Breast epithelium (tissue), 4 donors: Measurements from ENCODE around the gene CTNNA2. TPM values are rescaled to one million over a fixed set of nuclear protein-coding genes. Genes with fewer than 3 reads are reported as not detected.
"Not testable (repeated sequence)": the region's sequence is repeated elsewhere in the genome, so short reads cannot be mapped to it uniquely, and the experiment has no call there.

Source experiments
- DNase-seq, 2 donors: peaks; one replicate each; pipeline ENCODE4 v3.0.0-alpha.2; 2019; ENCODE audit warnings: low spot score in 2 of 2
- H3K27ac ChIP-seq, 2 donors: fragments of 200-600 bp; sonication (generic) in 1 of 2; one replicate each; pipeline ENCODE4 v1.5.1; 2016 to 2019; ENCODE audit warnings: mild to moderate bottlenecking in 1 of 2
- H3K27me3 ChIP-seq, 2 donors: fragments of 200-600 bp; sonication (generic) in 1 of 2; one replicate each; pipeline versions ENCODE4 v1.5.1 to v1.6.0; 2017 to 2019; ENCODE audit warnings: control low read depth in 1 of 2, mild to moderate bottlenecking in 1 of 2
- H3K36me3 ChIP-seq: fragments of 200-600 bp; one replicate; pipeline ENCODE4 v1.5.1; 2019
- H3K4me1 ChIP-seq, 2 donors: fragments of 200-600 bp; sonication (generic); one replicate each; pipeline ENCODE4 v1.5.1; 2016 to 2019; ENCODE audit warnings: control low read depth in 1 of 2
- H3K4me3 ChIP-seq, 3 donors: fragments of 200-600 bp; sonication (generic); 1 replicate in 2 of 3; 2 replicates in 1 of 3; pipeline ENCODE4 v1.5.1; 2016 to 2019; ENCODE audit warnings: mild to moderate bottlenecking in 3 of 3, moderate library complexity in 2 of 3
- H3K9me3 ChIP-seq, 2 donors: fragments of 200-600 bp; sonication (generic) in 1 of 2; one replicate each; pipeline ENCODE4 v1.5.1; 2016 to 2019; ENCODE audit warnings: control low read depth in 1 of 2
- CTCF ChIP-seq, 3 donors: fragments of 450-650 bp; IDR thresholded peaks; one replicate each; pipeline ENCODE4 v1.5.1; 2016 to 2017; ENCODE audit warnings: antibody characterized with exemption in 3 of 3, mild to moderate bottlenecking in 3 of 3, moderate library complexity in 3 of 3
- POLR2A ChIP-seq: fragments of 450-650 bp; IDR thresholded peaks from one replicate; pipeline ENCODE4 v1.6.1; 2016; ENCODE audit warnings: antibody characterized with exemption, mild to moderate bottlenecking, moderate library complexity
- POLR2AphosphoS5 ChIP-seq, 3 donors: sonication (generic); formaldehyde crosslinking; IDR thresholded peaks; one replicate each; pipeline ENCODE4 v1.6.1; 2017; ENCODE audit warnings: antibody characterized with exemption in 3 of 3
- intact Hi-C: fragments of 100-400 bp; cut with DNase I; formaldehyde crosslinking; loops from one replicate; pipeline ENCODE4 v1.15.1; 2023; ENCODE audit warnings: low total_unique reads
- total RNA-seq, 3 donors: library from RNA; depleted of rRNA; stranded (reverse); fragments of >200 nt; gene quantifications; one replicate each; pipeline ENCODE4 v1.1.0, GENCODE V29; 2016

Gene CTNNA2
- total RNA-seq, 3 donors from 2014 or later: 0.16 TPM; not detected in 2

GRCh38 chr2:80028051-80028450 lies 515.2 kb downstream of the CTNNA2 start:
- intact Hi-C loops: no loop called here
- Histone ChIP-seq H3K9me3 (no peaks in the 10 kb centered on the region), H3K27me3 (no peaks in the 10 kb centered on the region), H3K4me1 (no peaks in the 10 kb centered on the region), H3K36me3 (no peaks in the 10 kb centered on the region), H3K4me3 (no peak overlapping the region), H3K27ac (no peak overlapping the region)
- no peak for DNase-seq
- TF ChIP-seq POLR2AphosphoS5 (IDR thresholded peaks at IDR 0.05): no peak
- no peak for TF ChIP-seq CTCF (IDR thresholded peaks at IDR 0.05)
- TF ChIP-seq POLR2A: no peak

- Histone ChIP-seq H3K36me3 (no peaks in the 10 kb centered on the region), H3K9me3 (no peaks in the 10 kb centered on the region), H3K27me3 (no peaks in the 10 kb centered on the region), H3K4me3 (no peak overlapping the region), H3K27ac (no peak overlapping the region), H3K4me1 (no peaks in the 10 kb centered on the region)
- TF ChIP-seq POLR2AphosphoS5 (IDR thresholded peaks at IDR 0.05) (no peak), CTCF (IDR thresholded peaks at IDR 0.05) (no peak), POLR2A (no peak)
- no peak for DNase-seq
- intact Hi-C loops: no loop called here
These were observed 515.7 kb downstream of the CTNNA2 start for GRCh38 chr2:80028584-80028983.

GRCh38 chr2:80030135-80030534 lies 517.3 kb downstream of the CTNNA2 start:
- Histone ChIP-seq H3K36me3 (no peaks in the 10 kb centered on the region), H3K9me3 (no peaks in the 10 kb centered on the region), H3K27ac (no peak overlapping the region), H3K27me3 (no peaks in the 10 kb centered on the region), H3K4me1 (no peaks in the 10 kb centered on the region), H3K4me3 (no peak overlapping the region)
- no peak for DNase-seq
- no peak for TF ChIP-seq POLR2AphosphoS5 (IDR thresholded peaks at IDR 0.05)
- TF ChIP-seq CTCF (IDR thresholded peaks at IDR 0.05): no peak
- TF ChIP-seq POLR2A: no peak
- intact Hi-C loops: no loop called here

- DNase-seq, H3K9me3 ChIP-seq, H3K27ac ChIP-seq, H3K36me3 ChIP-seq, H3K4me1 ChIP-seq, H3K27me3 ChIP-seq, H3K4me3 ChIP-seq, intact Hi-C loops: not testable (repeated sequence)
These were observed 519.8 kb downstream of the CTNNA2 start for GRCh38 chr2:80032684-80033083.

- Histone ChIP-seq H3K9me3 (no peaks in the 10 kb centered on the region), H3K4me1 (no peaks in the 10 kb centered on the region), H3K27ac (no peak overlapping the region), H3K4me3 (no peak overlapping the region), H3K27me3 (no peaks in the 10 kb centered on the region), H3K36me3 (no peaks in the 10 kb centered on the region)
- no peak for DNase-seq
- TF ChIP-seq POLR2A (no peak), POLR2AphosphoS5 (IDR thresholded peaks at IDR 0.05) (no peak), CTCF (IDR thresholded peaks at IDR 0.05) (no peak)
- intact Hi-C loops: no loop called here
These were observed 523.0 kb downstream of the CTNNA2 start for GRCh38 chr2:80035749-80036285.

GRCh38 chr2:80037310-80037709 lies 524.5 kb downstream of the CTNNA2 start:
- Histone ChIP-seq H3K9me3 (no peaks in the 10 kb centered on the region), H3K36me3 (no peaks in the 10 kb centered on the region), H3K27ac (no peak overlapping the region), H3K4me3 (no peak overlapping the region), H3K27me3 (no peaks in the 10 kb centered on the region), H3K4me1 (no peaks in the 10 kb centered on the region)
- TF ChIP-seq CTCF (IDR thresholded peaks at IDR 0.05) (no peak), POLR2A (no peak), POLR2AphosphoS5 (IDR thresholded peaks at IDR 0.05) (no peak)
- intact Hi-C loops: no loop called here
- no peak for DNase-seq
